ENCODE data around the gene TRPM5. TPM values are rescaled to one million over a fixed set of nuclear protein-coding genes. Genes with fewer than 3 reads are reported as not detected.

Gene TRPM5
- total and polyA plus RNA-seq, 2 of the 4 experiments (the other 2 are of a cell fraction), result not detected

DNA sequence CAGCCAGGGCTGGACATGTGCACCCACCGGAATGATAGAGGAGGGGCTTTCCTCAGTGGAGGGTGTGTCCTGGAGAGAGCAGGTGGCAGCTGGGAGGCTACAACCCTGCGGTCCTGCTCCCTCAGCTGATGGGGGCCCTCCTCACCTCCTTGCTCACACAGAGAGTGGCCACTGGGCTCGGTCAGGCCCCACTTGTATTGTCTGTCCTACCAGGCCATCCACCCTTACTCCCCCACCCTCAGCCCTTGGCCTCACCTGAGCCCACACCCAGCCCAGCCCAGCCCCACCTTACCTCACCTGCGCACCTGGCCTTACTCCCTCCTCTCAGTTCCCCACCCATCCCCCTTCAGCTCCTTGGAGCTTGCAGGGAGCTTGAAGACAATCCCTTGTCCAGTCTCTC, 3.1 kb downstream of the TRPM5 start:
- no peaks in the 10 kb centered on the region for H3K36me3 ChIP-seq (ENCODE audit: control insufficient read depth, insufficient read depth, low read length)
- no peaks in the 10 kb centered on the region for H3K79me1 ChIP-seq (ENCODE audit: low read depth in 1 of 2, low read length in 2 of 2)
- no peak overlapping the region for H3K23ac ChIP-seq (ENCODE audit: low read depth, low read length)
- BruUV-seq (replicated peaks), result no TSS peak
- no peak overlapping the region for H3K27ac ChIP-seq (ENCODE audit: insufficient read depth, low read length)
- no peak overlapping the region for H3K18ac ChIP-seq (ENCODE audit: low read depth, low read length)
- H2AK5ac ChIP-seq (ENCODE audit: low read depth, low read length), result no peak overlapping the region
- no peaks in the 10 kb centered on the region for H3K9me1 ChIP-seq (ENCODE audit: insufficient read depth, low read length)
- DNase-seq (no peak), ATAC-seq (ENCODE audit: low read depth) (no peak)
- no peak overlapping the region for H2BK20ac ChIP-seq (ENCODE audit: low read depth, low read length)
- no peak overlapping the region for H3K4me2 ChIP-seq (ENCODE audit: low read depth, low read length)
- in situ Hi-C loops (cut with MboI; ENCODE audit: low sequenced_read_pairs) (no loop called here), dilution Hi-C loops (cut with HindIII; ENCODE audit: low sequenced_read_pairs, unreplicated experiment) (no loop called here), intact Hi-C loops (cut with micrococcal nuclease) (no loop called here)
- H4K8ac ChIP-seq (ENCODE audit: low read depth in 2 of 2, low read length in 2 of 2), result no peak overlapping the region
- POLR2A ChIA-PET (ENCODE audit: unreplicated experiment), result no interaction called here
- no peaks in the 10 kb centered on the region for H3K4me1 ChIP-seq (ENCODE audit: control insufficient read depth, insufficient read depth, low read length)
- no peak overlapping the region for H2BK5ac ChIP-seq (ENCODE audit: low read depth, low read length, poor library complexity, severe bottlenecking)
- WGBS, 2 experiments (ENCODE audit: extremely low coverage in 2 of 2, insufficient read length in 1 of 2), result 80% methylated on average over 1 of the region's 4 CpGs; no CpG with 5 or more reads in 1 of the 2 experiments
- H3K9me3 ChIP-seq (ENCODE audit: control insufficient read depth, insufficient read depth, low read length), result no peaks in the 10 kb centered on the region; the same call in 1 of the 2 replicates
- H2BK120ac ChIP-seq (ENCODE audit: low read depth, low read length), result no peak overlapping the region
- no peak overlapping the region for H4K91ac ChIP-seq (ENCODE audit: insufficient read depth, low read depth, low read length)
- H2AFZ ChIP-seq (replicated peaks; ENCODE audit: low read length, poor library complexity), result no peak overlapping the region
- H3K4me3 ChIP-seq (ENCODE audit: insufficient read depth, low read depth, low read length), result no peak overlapping the region
- peaks cover 40% of the 10 kb centered on the region for H3K27me3 ChIP-seq (ENCODE audit: control insufficient read depth, insufficient read depth, low read length)
- H3K9ac ChIP-seq (ENCODE audit: low read depth, low read length), result no peak overlapping the region
- H4K20me1 ChIP-seq (ENCODE audit: insufficient read depth, low read length), result no peaks in the 10 kb centered on the region
- CTCF ChIA-PET, result no interaction called here
- no peak overlapping the region for H3K14ac ChIP-seq (replicated peaks; ENCODE audit: low read depth, low read length)
- H4K5ac ChIP-seq (ENCODE audit: low read depth, low read length), result no peak overlapping the region
- TF ChIP-seq MAFK (IDR thresholded peaks at IDR 0.05; ENCODE audit: low read depth, low read length), result no peak
- TF ChIP-seq POLR2A (IDR thresholded peaks at IDR 0.05; ENCODE audit: low read depth, low read length), result no peak
- TF ChIP-seq, protein P1, sequence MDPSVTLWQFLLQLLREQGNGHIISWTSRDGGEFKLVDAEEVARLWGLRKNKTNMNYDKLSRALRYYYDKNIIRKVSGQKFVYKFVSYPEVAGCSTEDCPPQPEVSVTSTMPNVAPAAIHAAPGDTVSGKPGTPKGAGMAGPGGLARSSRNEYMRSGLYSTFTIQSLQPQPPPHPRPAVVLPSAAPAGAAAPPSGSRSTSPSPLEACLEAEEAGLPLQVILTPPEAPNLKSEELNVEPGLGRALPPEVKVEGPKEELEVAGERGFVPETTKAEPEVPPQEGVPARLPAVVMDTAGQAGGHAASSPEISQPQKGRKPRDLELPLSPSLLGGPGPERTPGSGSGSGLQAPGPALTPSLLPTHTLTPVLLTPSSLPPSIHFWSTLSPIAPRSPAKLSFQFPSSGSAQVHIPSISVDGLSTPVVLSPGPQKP (IDR thresholded peaks at IDR 0.05; ENCODE audit: borderline replicate concordance, low read depth, low read length), result no peak
- TF ChIP-seq NFE2L2 (IDR thresholded peaks at IDR 0.05; ENCODE audit: low read depth, low read length), result no peak
- TF ChIP-seq RAD21 (IDR thresholded peaks at IDR 0.05; ENCODE audit: low read length), result no peak
- TF ChIP-seq, protein P2, sequence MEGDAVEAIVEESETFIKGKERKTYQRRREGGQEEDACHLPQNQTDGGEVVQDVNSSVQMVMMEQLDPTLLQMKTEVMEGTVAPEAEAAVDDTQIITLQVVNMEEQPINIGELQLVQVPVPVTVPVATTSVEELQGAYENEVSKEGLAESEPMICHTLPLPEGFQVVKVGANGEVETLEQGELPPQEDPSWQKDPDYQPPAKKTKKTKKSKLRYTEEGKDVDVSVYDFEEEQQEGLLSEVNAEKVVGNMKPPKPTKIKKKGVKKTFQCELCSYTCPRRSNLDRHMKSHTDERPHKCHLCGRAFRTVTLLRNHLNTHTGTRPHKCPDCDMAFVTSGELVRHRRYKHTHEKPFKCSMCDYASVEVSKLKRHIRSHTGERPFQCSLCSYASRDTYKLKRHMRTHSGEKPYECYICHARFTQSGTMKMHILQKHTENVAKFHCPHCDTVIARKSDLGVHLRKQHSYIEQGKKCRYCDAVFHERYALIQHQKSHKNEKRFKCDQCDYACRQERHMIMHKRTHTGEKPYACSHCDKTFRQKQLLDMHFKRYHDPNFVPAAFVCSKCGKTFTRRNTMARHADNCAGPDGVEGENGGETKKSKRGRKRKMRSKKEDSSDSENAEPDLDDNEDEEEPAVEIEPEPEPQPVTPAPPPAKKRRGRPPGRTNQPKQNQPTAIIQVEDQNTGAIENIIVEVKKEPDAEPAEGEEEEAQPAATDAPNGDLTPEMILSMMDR (conservative IDR thresholded peaks at IDR 0.05; ENCODE audit: low read depth, low read length), result no peak
- H3K56ac ChIP-seq (ENCODE audit: extremely low read depth, insufficient read depth, low read length), result no peak overlapping the region
- H2AK9ac ChIP-seq (replicated peaks; ENCODE audit: low read depth, low read length, poor library complexity), result no peak overlapping the region
- no peak overlapping the region for H3K4ac ChIP-seq (ENCODE audit: low read depth, low read length)
- H2BK15ac ChIP-seq (ENCODE audit: low read depth, low read length), result no peak overlapping the region
